ENCODE results near the gene RND3.

RND3 gene

DNA sequence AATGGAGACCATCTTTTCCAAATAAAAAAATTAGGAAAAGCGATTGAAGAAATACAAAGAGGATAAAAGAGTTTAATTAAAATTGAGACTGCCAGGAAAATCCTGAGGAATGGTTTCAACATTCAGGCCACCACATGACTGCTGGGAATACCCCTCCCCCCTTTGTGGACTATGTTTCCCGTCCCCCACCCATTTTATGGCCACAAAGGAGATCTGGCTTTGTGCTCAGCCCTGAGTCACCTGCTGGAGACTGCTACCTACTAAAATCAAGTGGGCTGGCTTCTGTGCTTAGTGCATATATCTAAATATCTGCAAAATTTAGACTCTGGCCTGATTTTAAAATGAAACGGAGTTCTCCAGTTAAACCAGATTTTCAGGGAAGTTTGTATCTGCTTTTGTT is 10.1 kb downstream of the RND3 start:
- no peak for DNase-seq (ENCODE audit: low read depth)
- TF ChIP-seq, protein P1, sequence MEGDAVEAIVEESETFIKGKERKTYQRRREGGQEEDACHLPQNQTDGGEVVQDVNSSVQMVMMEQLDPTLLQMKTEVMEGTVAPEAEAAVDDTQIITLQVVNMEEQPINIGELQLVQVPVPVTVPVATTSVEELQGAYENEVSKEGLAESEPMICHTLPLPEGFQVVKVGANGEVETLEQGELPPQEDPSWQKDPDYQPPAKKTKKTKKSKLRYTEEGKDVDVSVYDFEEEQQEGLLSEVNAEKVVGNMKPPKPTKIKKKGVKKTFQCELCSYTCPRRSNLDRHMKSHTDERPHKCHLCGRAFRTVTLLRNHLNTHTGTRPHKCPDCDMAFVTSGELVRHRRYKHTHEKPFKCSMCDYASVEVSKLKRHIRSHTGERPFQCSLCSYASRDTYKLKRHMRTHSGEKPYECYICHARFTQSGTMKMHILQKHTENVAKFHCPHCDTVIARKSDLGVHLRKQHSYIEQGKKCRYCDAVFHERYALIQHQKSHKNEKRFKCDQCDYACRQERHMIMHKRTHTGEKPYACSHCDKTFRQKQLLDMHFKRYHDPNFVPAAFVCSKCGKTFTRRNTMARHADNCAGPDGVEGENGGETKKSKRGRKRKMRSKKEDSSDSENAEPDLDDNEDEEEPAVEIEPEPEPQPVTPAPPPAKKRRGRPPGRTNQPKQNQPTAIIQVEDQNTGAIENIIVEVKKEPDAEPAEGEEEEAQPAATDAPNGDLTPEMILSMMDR (IDR thresholded peaks at IDR 0.05; ENCODE audit: control insufficient read depth, insufficient read depth, low read depth, low read length, missing control alignments), result no peak
- peak overlapping the region; percentile 5 for H3K4me3 ChIP-seq (ENCODE audit: control insufficient read depth, low read depth, low read length)

- TF ChIP-seq, protein P1 (IDR thresholded peaks at IDR 0.05; ENCODE audit: control insufficient read depth, insufficient read depth, low read depth, low read length, missing control alignments), result no peak
- DNase-seq (ENCODE audit: low read depth), result no peak
- no peak overlapping the region for H3K4me3 ChIP-seq (ENCODE audit: control insufficient read depth, low read depth, low read length)
These were observed 10.6 kb downstream of the RND3 start for GRCh38 chr2:150476809-150477302.

- no peak overlapping the region for H3K4me3 ChIP-seq (ENCODE audit: control insufficient read depth, low read depth, low read length)
- DNase-seq (ENCODE audit: low read depth), result no peak
- TF ChIP-seq, protein P1 (IDR thresholded peaks at IDR 0.05; ENCODE audit: control insufficient read depth, insufficient read depth, low read depth, low read length, missing control alignments), result no peak
These were observed 11.2 kb downstream of the RND3 start for GRCh38 chr2:150476286-150476685.

GRCh38 chr2:150475479-150476250 is 11.8 kb downstream of the RND3 start:
- DNase-seq (ENCODE audit: low read depth), result no peak
- no peak overlapping the region for H3K4me3 ChIP-seq (ENCODE audit: control insufficient read depth, low read depth, low read length)

DNA sequence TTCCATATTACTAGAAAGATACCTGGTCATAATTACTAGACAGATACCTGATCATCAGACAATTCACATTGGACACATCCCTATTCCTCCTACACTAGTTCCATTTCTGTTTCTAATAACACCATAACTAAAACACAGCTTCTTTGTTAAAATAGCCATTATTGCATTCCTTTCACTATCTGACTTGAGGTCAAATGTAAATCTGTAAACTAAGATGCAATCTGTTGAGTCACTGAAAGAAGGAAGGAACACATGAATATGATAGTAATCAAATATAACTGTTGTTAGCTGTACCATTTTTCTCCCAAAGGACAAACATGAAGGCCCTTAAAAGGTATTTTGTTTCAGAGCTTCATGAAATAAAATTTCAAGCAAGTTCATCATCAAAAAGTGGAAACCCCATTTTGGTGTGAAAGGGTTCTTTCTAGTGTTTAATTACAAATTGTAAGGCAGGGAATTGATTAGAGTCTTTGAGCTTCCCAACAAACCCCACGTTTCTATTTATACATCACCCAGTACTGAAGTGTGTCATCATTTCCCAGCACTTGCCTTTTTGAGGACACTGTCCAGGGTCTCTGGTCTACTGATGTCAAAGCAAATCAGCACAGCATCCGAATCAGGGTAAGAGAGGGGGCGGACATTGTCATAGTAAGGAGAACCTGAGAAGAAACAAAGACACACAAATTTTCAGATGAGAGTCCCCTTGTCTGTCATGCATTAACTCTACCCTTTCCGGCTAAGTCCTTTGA is 13.0 kb downstream of the RND3 start:
- no peak overlapping the region for H3K4me3 ChIP-seq (ENCODE audit: control insufficient read depth, low read depth, low read length)

More at GRCh38 chr2:150475479-150476250, 11.8 kb downstream of the RND3 start:
- TF ChIP-seq, protein P1 (IDR thresholded peaks at IDR 0.05; ENCODE audit: control insufficient read depth, insufficient read depth, low read depth, low read length, missing control alignments), result no peak

GRCh38 chr2:150473767-150474166 is 13.7 kb downstream of the RND3 start:
- no peak for DNase-seq (ENCODE audit: low read depth)
- TF ChIP-seq, protein P1 (IDR thresholded peaks at IDR 0.05; ENCODE audit: control insufficient read depth, insufficient read depth, low read depth, low read length, missing control alignments), result no peak
- H3K4me3 ChIP-seq (ENCODE audit: control insufficient read depth, low read depth, low read length), result no peak overlapping the region; the same call in 1 of the 2 replicates

More for the DNA sequence above, 13.0 kb downstream of the RND3 start:
- DNase-seq (ENCODE audit: low read depth), result no peak
- TF ChIP-seq, protein P1 (IDR thresholded peaks at IDR 0.05; ENCODE audit: control insufficient read depth, insufficient read depth, low read depth, low read length, missing control alignments), result no peak

All from AG09309 (cell line).